Activated naive CD8-positive, alpha-beta T cell treated with anti-CD3 and anti-CD28 coated beads, Interleukin-2, amount 10 ng/mL, durations not matched to agents 7 days and 5 days (primary cell): Measurements from ENCODE around the gene BOD1. TPM values are rescaled to one million over a fixed set of nuclear protein-coding genes. Genes with fewer than 3 reads are reported as not detected.
A peak's percentile ranks its signal among the peaks of the same experiment; 100 is the strongest.
"Not testable (repeated sequence)": the region's sequence is repeated elsewhere in the genome, so short reads cannot be mapped to it uniquely, and the experiment has no call there.

Source experiments
- ATAC-seq: fragments of 150-1000 bp; cut with Tn5 transposase; one replicate; pipeline ENCODE4 v1.10.0; 2021; ENCODE audit warnings: low read depth, moderate library complexity
- POLR2A ChIA-PET: fragments of 350-600 bp; sonication (Branson Sonifier 250); formaldehyde crosslinking; loops from one replicate; lab custom pipeline; 2021; ENCODE audit warnings: antibody characterized with exemption; lab: Charles Lee
- DNase-seq: peaks from one replicate; pipeline ENCODE4 v3.0.0; 2021
- H3K27ac Mint-ChIP-seq: one replicate; pipeline ENCODE4 v1.8.0; 2022; ENCODE audit warnings: mild to moderate bottlenecking, mixed read lengths
- H3K27me3 Mint-ChIP-seq: one replicate; pipeline ENCODE4 v1.8.0; 2022; ENCODE audit warnings: mild to moderate bottlenecking, moderate library complexity, mixed read lengths
- H3K36me3 Mint-ChIP-seq: one replicate; pipeline ENCODE4 v1.8.0; 2021; ENCODE audit warnings: mild to moderate bottlenecking, mixed read lengths
- H3K4me1 Mint-ChIP-seq: one replicate; pipeline ENCODE4 v1.8.0; 2021; ENCODE audit warnings: mixed read lengths
- H3K4me3 Mint-ChIP-seq: one replicate; pipeline ENCODE4 v1.8.0; 2022; ENCODE audit warnings: mild to moderate bottlenecking, moderate library complexity, mixed read lengths
- H3K9me3 Mint-ChIP-seq: one replicate; pipeline ENCODE4 v1.8.0; 2021; ENCODE audit warnings: mixed read lengths
- total RNA-seq, 2 experiments: library from RNA; stranded (reverse); gene quantifications; one replicate each; pipeline ENCODE4 v1.2.3, GENCODE V29; 2021

BOD1 gene
- total RNA-seq, 2 experiments from 2014 or later, result 21.5 to 23.1 TPM

GRCh38 chr5:173591056-173591514, 25.4 kb downstream of the BOD1 start:
- Mint-ChIP-seq H3K9me3 (peaks cover 29% of the 10 kb centered on the region), H3K4me1 (no peaks in the 10 kb centered on the region), H3K27ac (no peak overlapping the region), H3K36me3 (peaks cover 6% of the 10 kb centered on the region), H3K27me3 (no peaks in the 10 kb centered on the region), H3K4me3 (no peak overlapping the region)
- DNase-seq (no peak), ATAC-seq (no peak)
- POLR2A ChIA-PET, result no interaction called here

DNA sequence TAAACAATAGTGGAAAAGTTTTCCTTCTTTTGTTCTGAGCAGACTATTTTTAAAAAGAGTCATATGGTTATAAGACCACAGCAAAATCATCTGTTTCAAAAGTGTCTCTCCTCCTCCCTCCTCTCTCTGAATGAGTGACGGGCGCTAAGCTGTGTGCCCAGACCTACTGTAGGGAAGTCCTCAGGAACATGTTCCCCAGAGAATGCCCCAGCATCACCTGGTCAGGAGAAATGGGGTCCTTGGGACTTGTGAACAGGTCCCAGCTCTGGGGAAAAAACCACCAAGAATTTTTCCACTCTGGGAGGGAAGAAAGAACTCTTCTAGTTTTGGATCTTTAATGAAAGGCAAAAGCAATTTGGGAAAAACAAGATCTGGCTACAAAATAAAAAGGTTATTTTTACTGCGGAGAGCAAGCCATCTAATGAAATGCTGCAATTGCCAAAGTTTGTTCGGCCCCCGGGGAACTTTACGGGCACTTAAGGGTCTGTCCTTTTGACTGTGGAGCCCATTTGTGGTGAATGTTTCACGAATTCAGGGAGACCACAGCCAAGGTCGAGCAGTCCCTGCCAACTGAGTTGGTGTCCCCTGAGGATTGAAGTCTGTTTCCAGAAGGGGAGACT, 25.9 kb downstream of the BOD1 start:
- peaks cover 29% of the 10 kb centered on the region for H3K9me3 Mint-ChIP-seq
- H3K27me3 Mint-ChIP-seq, result no peaks in the 10 kb centered on the region
- no peak for DNase-seq
- peaks cover 6% of the 10 kb centered on the region for H3K36me3 Mint-ChIP-seq
- POLR2A ChIA-PET, result no interaction called here
- no peak for ATAC-seq
- H3K27ac Mint-ChIP-seq, result no peak overlapping the region
- H3K4me1 Mint-ChIP-seq, result no peaks in the 10 kb centered on the region
- H3K4me3 Mint-ChIP-seq, result no peak overlapping the region

DNA sequence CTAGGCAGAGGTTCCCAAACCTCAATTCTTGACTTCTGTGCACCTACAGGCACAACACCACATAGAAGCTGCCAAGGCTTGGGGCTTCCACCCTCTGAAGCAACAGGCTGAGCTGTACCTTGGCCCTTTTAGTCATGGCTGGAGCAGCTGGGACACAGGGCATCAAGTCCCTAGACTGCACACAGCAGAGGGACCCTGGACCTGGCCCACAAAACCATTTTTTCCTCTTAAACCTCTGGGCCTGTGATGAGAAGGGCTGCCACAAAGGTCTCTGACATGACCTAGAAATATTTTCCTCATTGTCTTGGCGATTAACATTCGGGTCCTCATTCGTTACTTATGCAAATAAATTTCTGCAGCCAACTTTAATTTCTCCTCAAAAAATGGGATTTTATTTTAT, 30.3 kb downstream of the BOD1 start:
- H3K4me1 Mint-ChIP-seq, DNase-seq, H3K4me3 Mint-ChIP-seq, POLR2A ChIA-PET, ATAC-seq, H3K27me3 Mint-ChIP-seq, H3K36me3 Mint-ChIP-seq, H3K27ac Mint-ChIP-seq: not testable (repeated sequence)
- peaks cover 17% of the 10 kb centered on the region for H3K9me3 Mint-ChIP-seq

- DNase-seq (no peak), ATAC-seq (no peak)
- Mint-ChIP-seq H3K4me1 (no peaks in the 10 kb centered on the region), H3K4me3 (no peak overlapping the region), H3K9me3 (peaks cover 10% of the 10 kb centered on the region), H3K27me3 (no peaks in the 10 kb centered on the region), H3K27ac (no peak overlapping the region), H3K36me3 (no peaks in the 10 kb centered on the region)
- POLR2A ChIA-PET, result no interaction called here
Observed at GRCh38 chr5:173583346-173583745, 33.1 kb downstream of the BOD1 start.

- H3K4me1 Mint-ChIP-seq, result no peaks in the 10 kb centered on the region
- peaks cover 5% of the 10 kb centered on the region for H3K9me3 Mint-ChIP-seq
- ATAC-seq (no peak), DNase-seq (no peak)
- H3K27me3 Mint-ChIP-seq, result no peaks in the 10 kb centered on the region
- H3K4me3 Mint-ChIP-seq, result no peak overlapping the region
- POLR2A ChIA-PET, result no interaction called here
- no peak overlapping the region for H3K27ac Mint-ChIP-seq
- no peaks in the 10 kb centered on the region for H3K36me3 Mint-ChIP-seq
Observed at GRCh38 chr5:173582216-173583111, 34.0 kb downstream of the BOD1 start.

- ATAC-seq (no peak), DNase-seq (peak; percentile 59)
- Mint-ChIP-seq H3K36me3 (no peaks in the 10 kb centered on the region), H3K4me3 (no peak overlapping the region), H3K4me1 (no peaks in the 10 kb centered on the region), H3K9me3 (peaks cover 4% of the 10 kb centered on the region), H3K27me3 (no peaks in the 10 kb centered on the region), H3K27ac (no peak overlapping the region)
- POLR2A ChIA-PET, result no interaction called here
Observed at GRCh38 chr5:173581408-173582215, 34.8 kb downstream of the BOD1 start.

GRCh38 chr5:173578947-173579615, 37.4 kb downstream of the BOD1 start:
- no peak for ATAC-seq
- Mint-ChIP-seq H3K4me3 (no peak overlapping the region), H3K9me3 (peaks cover 3% of the 10 kb centered on the region), H3K36me3 (no peaks in the 10 kb centered on the region), H3K27ac (no peak overlapping the region), H3K4me1 (no peaks in the 10 kb centered on the region), H3K27me3 (no peaks in the 10 kb centered on the region)
- POLR2A ChIA-PET, result no interaction called here
- no peak for DNase-seq

DNA sequence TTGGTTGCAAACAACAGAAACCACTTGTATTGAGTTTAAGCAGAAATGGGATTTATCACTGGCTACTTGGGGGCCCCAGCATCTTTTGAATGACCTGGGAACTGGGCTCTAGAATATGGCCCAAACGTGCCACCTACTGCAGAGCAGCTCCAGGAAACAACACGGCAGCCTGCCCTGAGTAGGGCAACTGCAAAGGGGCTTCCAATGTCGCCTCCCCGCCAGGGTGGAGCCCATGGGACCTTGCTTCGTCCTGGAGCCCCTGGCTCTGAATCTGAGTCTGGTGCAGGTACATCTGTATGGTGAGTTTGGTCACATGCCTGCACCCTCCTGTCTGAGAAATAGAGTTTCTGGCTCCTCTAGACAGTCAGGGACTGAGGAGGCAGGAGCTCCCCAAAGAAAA, 38.6 kb downstream of the BOD1 start:
- DNase-seq, result no peak
- H3K4me1 Mint-ChIP-seq, result peaks cover 2% of the 10 kb centered on the region
- H3K36me3 Mint-ChIP-seq, result no peaks in the 10 kb centered on the region
- no peak for ATAC-seq
- POLR2A ChIA-PET, result no interaction called here
- H3K4me3 Mint-ChIP-seq, result no peak overlapping the region
- peaks cover 3% of the 10 kb centered on the region for H3K27me3 Mint-ChIP-seq
- H3K27ac Mint-ChIP-seq, result no peak overlapping the region
- peaks cover 3% of the 10 kb centered on the region for H3K9me3 Mint-ChIP-seq

GRCh38 chr5:173577166-173577565, 39.3 kb downstream of the BOD1 start:
- POLR2A ChIA-PET, result no interaction called here
- ATAC-seq (no peak), DNase-seq (no peak)
- H3K36me3 Mint-ChIP-seq, result no peaks in the 10 kb centered on the region
- peaks cover 3% of the 10 kb centered on the region for H3K9me3 Mint-ChIP-seq
- peaks cover 2% of the 10 kb centered on the region for H3K4me1 Mint-ChIP-seq
- no peak overlapping the region for H3K4me3 Mint-ChIP-seq
- H3K27me3 Mint-ChIP-seq, result peaks cover 9% of the 10 kb centered on the region
- no peak overlapping the region for H3K27ac Mint-ChIP-seq

DNA sequence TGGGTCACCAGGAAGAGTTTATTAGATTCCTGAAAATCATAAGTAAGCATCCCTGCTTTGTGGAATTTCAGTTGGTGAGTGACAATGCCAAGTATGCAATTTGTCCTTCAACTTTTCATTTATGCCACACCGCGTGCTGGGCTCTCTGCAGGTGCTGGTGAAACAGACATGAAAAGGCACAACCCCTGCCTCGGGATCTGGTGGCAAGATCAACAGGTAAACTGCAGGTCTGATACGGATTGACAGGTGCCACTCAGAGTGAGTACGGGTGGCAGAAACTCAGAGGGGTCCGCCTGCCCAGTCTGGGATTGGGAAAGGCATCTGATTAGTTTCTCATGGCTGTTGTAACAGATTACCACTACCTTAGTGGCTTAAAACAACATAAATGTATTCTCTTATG, 40.5 kb downstream of the BOD1 start:
- no peak overlapping the region for H3K27ac Mint-ChIP-seq
- peaks cover 13% of the 10 kb centered on the region for H3K27me3 Mint-ChIP-seq
- no peak for ATAC-seq
- POLR2A ChIA-PET, result no interaction called here
- H3K36me3 Mint-ChIP-seq, result no peaks in the 10 kb centered on the region
- DNase-seq, result no peak
- peaks cover 3% of the 10 kb centered on the region for H3K9me3 Mint-ChIP-seq
- H3K4me3 Mint-ChIP-seq, result no peak overlapping the region
- H3K4me1 Mint-ChIP-seq, result peaks cover 2% of the 10 kb centered on the region

- Mint-ChIP-seq H3K27ac (no peak overlapping the region), H3K27me3 (peaks cover 15% of the 10 kb centered on the region), H3K4me3 (no peak overlapping the region), H3K9me3 (peaks cover 3% of the 10 kb centered on the region), H3K36me3 (no peaks in the 10 kb centered on the region), H3K4me1 (peaks cover 2% of the 10 kb centered on the region)
- POLR2A ChIA-PET, result no interaction called here
- ATAC-seq (no peak), DNase-seq (no peak)
Observed at GRCh38 chr5:173574983-173575382, 41.5 kb downstream of the BOD1 start.

- peaks cover 15% of the 10 kb centered on the region for H3K27me3 Mint-ChIP-seq
- H3K27ac Mint-ChIP-seq, result no peak overlapping the region
- H3K4me1 Mint-ChIP-seq, result peaks cover 2% of the 10 kb centered on the region
- no peaks in the 10 kb centered on the region for H3K36me3 Mint-ChIP-seq
- DNase-seq, result peak; percentile 75
- H3K4me3 Mint-ChIP-seq, result no peak overlapping the region
- POLR2A ChIA-PET, result no interaction called here
- no peaks in the 10 kb centered on the region for H3K9me3 Mint-ChIP-seq
- peak; percentile 82 for ATAC-seq
Observed at GRCh38 chr5:173573126-173573960, 43.1 kb downstream of the BOD1 start.
